Measurements from ENCODE around the gene PZP.
"Not testable (repeated sequence)": the region's sequence is repeated elsewhere in the genome, so short reads cannot be mapped to it uniquely, and the experiment has no call there.

Gene PZP

DNA sequence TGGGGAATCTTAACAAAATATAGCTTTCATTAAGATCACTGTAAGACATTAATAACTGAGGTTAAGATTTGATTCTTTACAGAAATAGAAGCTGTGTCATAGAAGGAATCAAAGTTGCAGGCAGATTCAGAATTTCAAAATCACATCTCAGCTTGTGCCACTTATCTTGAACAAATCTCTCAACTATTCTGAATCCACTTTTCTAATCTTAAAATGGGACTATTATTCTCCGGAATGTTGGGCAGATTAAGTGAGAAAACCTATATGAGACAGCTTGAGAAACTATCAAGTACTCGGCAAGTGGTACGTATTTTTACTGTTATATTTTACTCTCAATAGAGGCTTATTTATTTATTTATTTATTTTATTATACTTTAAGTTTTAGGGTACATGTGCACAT lies 28.4 kb downstream of the PZP start:
- FAIRE-seq, result no peak

DNA sequence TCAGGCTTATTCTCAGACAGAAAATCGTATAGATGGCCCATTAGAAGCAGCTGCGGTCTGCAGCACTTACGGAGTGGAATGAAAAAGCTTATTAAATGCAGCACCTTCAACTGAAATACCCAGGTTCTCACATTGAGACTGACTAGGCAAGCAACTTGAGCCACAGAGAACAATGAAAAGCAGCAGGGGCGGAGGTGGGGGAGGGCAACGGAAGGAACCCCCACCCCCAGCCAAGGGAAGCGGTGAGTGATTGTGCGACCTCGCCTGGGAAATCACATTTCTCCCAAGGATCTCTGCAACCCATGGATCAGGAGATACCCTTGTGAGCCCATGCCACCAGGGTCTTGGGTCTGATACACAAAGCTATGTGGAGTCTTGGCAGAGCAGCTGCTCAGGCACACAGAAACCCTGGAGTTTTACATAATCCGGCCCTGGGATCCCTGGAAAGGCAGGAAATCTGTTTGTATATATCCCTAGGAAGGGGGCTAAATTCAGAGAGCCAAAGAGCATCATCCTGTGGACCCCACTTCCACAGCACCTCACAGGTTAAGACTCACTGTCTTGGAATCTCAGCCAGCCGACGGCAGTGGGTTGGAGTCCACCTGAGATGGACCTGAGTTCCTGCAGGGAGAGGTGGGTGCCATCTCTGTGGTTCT lies 38.1 kb downstream of the PZP start:
- FAIRE-seq, result no peak

DNA sequence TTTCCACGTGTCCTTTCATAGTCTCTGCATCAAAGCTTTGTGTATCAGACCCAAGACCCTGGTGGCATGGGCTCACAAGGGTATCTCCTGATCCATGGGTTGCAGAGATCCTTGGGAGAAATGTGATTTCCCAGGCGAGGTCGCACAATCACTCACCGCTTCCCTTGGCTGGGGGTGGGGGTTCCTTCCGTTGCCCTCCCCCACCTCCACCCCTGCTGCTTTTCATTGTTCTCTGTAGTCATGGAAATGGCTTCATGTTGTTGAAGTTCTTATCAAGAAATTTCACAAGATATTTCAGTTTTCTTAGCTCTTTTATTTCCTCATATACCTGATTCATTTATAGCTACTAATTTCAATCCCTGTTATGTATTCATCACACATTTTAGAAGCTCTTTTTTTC lies 40.9 kb downstream of the PZP start:
- FAIRE-seq, result not testable (repeated sequence)

DNA sequence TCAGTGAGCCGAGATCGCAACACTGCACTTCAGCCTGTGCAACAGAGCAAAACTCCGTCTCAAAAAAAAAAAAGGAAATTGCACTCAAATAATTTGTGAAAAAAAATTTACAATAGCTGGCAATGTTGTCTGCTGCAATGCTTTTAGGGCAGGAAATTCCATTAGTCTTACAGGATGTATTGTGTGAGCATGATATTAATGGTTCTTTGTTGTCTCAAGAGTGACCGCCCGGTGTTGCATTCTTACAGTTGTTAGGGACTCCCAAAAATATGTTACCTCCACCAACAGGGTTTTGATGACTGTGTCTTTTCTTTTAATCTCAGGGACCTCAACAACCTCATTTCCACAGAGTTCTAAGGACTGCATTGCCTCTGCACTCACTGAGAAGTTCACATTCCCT lies 44.8 kb downstream of the PZP start:
- no peak for FAIRE-seq

DNA sequence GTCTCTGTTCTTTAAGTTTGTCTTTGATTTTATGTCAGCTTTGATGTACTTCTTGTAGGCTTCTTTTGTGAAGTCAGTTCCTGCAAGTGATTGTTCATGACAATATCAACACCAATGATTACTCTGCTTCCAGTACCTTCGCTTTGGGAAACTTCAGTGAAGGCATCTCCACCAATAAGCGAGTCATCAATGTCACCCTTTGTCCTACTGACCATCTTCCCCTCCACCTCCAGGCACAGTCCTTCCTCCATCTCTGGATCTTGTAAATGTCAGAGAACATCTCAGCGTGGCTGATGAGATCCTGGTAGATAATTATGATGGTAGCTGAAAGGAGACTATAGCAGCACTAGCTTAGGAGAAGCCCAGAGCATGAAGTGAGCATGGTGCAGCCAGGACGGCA lies 52.1 kb downstream of the PZP start:
- FAIRE-seq, result no peak

DNA sequence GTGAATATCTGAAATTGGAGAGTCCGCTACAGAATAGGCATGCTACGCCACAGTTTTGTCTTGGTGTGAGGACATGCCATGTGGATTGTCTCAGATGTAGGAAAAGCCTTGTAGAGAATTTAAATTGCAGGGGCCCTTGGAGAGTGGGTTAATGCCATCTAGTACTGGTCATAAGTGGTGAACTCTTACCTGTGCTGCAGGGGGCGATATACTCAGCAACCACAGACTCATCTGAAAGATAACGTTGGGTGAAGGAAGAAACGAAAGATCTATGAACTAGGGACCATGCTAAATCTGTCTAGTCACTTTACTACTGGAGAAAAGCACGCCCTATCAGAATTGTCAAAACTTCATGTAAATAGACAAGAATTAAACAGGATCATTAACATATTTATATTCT lies 58.8 kb downstream of the PZP start:
- no peak for FAIRE-seq

DNA sequence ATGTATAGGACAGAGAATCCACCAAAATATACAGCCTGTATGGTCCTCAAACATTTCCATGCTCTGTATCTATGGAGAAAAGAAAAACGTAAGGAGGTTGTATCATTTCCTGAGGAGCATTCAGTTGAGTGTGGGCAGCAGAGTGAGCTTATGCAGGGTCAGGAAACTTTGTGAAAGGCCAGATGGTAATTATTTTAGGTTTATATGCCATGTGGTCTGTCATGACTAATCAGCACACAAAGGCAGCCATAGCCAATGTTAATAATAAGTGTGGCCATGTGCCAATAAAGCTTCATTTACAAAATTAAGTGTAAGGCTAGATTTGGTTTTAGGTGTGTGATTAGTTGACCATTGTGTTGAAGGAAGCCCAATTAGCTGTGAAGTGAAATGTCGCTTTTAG lies 59.3 kb downstream of the PZP start:
- no peak for FAIRE-seq

DNA sequence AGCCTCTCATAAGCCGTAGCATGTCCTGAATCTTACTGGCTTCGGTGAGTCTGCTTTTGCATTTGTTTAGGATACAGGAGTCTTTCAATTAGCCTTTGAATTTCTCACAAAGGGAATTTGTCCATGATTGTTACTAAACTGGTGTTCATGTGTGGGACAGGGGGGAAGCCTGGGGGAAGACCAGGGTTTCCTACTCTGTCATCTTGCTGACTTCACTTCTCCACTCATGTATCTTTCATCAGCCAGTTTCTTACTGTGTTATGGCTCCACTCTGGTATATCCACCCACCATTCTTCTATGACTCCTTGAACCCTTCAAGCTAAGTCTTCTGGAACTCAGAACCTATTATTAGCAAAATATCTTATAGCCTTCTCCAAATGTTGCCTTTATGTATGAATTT lies 60.7 kb downstream of the PZP start:
- FAIRE-seq, result no peak

DNA sequence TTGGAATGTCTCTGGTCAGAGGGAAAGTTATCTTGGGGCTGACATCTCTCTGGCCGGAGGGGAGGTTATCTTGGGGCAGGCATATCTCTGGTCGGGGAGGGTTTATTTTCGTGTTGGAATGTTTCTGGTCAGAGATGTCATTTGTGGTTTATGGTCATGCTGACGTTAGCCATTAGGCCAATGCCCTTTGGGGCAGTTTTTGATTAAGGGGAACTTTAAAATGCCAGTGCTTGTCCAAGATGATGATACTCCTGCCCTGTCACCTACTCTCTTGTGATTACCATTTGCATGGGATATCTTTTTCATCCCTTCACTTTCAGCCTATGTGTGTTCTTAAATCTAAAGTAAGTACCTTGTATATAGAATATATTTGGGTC lies 63.5 kb downstream of the PZP start:
- FAIRE-seq, result no peak

DNA sequence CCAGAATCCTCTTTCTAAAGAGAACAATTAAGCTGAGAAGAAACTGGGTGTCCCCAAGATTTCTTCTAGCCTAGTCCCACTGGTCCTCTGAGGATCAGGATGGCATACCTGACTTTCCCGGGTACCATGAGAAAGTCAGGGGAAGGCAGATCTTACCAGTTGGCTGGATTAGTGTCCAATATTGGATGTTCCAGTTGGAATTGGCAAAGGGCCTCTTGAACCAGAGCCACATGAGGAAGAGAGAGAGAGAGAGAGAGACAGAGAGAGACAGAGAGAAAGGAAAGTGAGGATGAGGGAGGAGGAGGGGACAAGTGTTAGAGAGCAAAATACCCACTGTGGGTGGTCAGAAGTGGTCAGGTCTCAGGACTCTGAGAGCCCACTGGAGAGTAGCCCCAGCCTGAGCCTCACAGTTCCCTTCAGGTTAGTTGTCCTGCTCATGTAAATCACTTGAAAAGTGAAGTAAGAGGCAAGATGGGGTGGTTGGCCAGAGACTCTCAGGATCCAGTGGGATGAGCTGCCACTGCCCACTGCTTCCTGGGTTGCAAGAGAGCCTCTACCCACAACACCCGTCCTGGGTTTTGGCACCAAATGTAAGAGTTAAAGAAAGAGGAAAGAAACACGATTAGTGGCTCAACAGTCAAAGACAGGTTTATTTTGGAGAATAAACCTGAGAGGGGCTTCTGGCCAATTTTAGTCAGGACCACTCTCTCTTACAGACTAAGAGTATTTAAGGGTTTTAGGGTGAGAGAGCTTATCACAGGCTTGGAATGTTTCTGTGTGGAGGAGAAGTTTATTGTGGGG lies 64.1 kb downstream of the PZP start:
- FAIRE-seq, result no peak

DNA sequence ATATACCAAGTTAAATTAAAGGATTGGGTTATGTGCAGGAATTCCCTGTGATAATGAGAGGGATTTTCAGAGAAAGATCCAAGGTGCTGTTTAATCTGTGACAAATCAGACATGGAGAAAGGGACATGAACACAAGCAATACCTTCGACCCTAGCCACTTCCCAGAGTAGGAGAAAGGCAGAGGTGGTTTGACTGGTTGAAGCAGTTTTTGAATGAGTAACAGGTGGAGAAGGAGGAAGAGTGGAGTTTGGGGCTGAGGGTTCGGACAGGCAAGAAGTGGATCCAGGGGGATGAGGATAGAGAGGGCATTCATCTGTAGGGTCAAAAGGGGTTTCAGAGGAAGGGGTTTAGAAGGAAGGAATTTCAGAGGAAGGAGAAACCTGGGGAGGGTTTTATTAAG lies 65.1 kb downstream of the PZP start:
- FAIRE-seq, result no peak

DNA sequence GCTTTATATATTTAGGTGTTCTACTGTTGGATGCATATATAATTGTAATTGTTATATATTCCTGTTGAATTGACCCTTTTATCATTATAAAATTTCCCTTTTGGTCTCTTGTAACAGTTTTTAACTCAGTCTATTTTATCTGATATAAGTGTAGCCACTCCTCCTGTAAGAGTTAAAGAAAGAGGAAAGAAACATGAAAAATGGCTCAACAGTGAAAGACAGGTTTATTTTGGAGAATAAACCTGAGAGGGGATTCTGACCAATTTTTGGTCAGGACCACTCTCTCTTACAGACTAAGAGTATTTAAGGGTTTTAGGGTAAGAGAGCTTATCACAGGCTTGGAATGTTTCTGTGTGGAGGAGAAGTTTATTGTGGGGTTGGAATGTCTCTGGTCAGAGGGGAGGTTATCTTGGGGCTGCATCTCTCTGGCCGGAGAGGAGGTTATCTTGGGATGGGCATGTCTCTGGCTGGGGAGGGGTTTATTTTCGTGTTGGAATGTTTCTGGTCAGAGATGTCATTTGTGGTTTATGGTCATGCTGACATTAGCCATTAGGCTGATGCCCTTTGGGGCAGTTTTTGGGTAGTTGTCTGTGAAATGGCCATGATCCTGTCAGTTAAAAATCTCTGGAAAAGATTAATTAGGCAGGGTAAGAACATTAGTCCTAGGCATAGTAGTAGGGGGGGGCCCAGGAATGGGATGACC lies 68.5 kb downstream of the PZP start:
- FAIRE-seq, result not testable (repeated sequence)

DNA sequence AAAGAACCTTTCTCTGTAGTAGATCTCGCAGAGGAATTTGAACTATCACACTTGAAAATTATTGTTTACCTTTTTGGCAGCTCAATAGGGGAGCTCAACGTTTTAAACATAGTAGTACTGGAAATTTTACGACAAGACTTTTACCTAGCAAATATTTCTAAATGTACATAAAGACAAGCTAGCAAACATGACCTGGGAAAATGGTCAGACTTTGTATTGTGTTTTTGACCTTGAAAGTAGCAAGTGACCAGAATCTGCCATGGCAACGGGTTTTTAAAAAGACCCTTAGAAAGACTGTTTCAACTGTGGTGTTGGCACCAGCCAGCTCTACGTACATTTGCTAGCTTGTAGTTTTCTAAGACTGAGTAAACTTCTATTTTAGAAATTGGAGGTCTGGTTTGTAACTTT lies 72.3 kb downstream of the PZP start:
- no peak for FAIRE-seq

DNA sequence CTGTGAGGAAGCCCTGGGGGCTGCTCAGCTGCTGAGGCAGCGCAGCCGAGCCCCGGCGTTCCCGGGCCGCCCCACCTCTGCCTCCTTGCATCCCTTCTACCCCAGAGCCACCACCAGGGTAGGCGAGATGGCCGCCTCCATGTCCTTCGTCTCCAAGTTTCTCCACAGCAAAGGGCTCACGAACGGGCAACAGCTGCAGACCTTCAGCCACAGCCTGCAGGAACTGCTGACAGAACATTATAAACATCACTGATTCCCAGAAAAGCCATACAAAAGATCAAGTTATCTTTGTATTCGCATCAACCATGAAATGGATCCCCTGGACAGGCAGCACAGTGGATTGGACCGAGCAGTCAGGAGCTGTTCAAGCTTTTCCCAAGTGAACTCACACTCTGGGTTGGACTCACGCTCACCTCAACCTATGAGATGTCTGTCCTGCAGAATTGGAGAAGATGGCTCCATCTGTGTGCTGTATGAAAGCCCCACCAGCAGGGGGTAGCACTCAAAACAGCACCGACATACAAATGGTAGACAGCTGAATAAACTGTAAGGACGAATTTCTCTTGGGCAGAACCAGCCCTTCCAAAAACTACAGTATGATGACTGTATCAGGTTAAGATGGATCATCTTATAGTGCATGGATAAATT lies 73.1 kb downstream of the PZP start:
- FAIRE-seq, result no peak

DNA sequence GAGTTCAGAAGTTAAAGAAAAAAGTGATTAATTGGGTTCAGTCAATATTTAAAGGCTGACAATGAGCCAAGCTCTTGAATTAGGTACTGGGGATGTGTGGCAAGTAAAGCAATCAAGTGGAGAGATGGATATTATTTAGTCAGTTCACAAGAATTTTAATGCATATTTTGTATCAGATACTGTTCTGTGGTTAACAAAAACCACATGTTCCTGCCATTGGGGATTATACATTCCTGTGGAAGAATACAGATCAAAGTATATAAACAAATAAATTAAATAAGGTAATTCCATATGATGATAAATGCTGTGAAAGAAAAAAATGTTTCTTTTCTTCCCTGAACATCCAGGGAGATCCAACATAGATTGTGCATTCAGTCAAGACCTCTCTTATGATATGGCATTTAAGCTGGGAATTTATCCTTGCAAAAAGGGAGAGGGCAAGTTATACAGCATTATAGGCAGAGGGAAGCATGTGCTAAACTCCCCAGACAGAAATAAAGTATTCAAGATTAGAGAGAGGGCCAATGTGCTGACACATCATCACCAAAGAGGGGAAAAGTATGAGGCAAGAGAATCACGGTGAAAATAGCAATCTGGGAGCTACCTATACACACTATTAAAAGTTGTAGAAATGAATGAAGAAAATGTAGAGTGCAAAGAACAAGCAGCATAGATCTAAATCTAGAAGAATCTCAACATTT lies 74.8 kb downstream of the PZP start:
- FAIRE-seq, result no peak

DNA sequence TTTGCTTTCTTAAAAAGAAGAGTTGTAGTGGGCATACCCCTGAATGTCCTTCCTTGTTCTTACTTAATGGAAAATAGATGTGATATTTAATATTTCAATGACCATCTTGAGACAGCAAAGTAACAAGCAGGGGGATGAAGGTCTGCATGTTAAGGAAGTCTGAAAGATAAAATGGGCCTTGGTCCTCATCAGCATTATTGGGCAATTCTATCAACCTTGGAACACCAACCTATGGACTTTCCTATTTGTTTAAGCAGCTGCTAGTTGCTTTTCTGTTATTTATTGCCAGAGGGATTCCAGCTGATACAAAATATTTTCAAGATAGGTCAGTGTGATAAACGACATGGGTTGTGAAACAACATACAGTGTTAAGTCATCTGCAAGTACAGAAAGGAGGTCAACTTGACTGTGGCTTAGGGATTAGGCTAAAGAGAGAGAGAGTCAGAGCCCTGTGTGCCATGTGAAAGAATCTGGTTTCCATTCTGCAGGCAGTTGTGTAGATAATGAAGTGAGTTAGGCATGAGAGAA lies 76.1 kb downstream of the PZP start:
- no peak for FAIRE-seq

DNA sequence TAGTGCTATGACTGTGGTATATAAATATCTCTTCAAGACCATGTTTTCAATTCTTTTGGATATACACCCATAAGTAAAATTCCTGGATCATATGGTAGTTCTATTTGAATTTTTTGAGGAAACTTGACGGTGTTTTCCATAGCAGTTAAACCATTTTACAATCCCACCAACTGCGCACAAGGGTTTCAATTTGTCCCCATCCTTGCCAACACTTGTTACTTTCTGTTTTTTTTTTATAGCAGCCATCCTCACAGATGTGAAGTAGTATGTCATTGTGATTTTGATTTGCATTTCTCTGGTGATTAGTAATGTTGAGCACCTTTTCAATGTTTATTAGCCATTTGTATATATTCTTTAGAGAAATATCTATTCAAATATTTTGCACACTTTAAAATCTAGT lies 78.0 kb downstream of the PZP start:
- FAIRE-seq, result no peak

DNA sequence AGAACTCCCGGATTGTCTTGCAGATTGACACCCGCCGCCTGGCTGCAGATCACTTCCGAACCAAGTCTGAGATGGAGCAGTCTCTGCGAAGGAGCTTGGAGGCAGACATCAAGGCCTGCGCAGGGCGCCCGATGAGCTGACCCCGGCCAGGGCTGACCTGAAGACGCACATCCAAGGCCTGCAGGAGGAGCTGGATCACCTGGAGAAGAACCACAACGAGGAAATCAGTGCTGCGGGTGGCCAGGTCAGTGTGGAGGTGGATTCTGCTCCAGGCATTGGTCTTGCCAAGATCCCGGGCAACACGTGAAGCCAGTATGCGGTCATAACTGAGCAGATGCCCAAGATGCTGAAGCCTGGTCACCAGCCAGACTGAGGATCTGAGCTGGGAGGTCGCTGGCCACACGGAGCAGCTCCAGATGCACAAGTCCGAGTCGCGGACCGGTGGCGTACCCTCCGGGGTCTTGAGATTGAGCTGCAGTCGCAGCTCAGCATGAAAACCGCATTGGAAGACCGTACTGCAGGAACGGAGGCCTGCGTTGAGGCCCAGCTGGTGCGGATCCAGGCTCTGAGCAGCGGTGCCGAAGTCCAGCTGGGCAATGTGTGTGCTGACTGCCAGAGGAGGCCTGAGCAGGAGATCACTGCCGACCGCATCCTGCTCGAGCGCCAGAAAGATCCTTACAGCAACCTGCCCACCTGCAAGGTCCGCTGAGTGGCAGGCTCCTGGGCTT lies 80.1 kb downstream of the PZP start:
- FAIRE-seq, result no peak

DNA sequence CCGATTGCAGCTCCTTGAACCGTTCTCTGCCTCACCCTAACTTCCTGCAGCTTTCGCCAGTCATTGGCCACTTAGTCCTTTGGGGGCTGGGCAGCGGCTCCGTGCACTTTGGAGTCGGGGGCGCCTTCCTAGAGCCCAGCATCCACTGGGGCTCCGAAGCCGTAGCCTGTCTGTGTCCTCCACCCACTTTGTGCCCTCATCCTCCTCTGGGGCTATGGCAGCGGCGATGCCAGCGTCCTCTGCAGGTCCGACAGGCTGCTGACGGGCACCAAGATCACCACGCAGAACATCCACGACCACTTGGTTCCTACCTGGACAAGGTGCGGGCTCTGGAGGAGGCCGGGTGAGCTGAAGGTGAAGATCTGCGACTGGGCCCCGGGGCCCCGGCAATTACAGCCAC lies 80.7 kb downstream of the PZP start:
- FAIRE-seq, result no peak

DNA sequence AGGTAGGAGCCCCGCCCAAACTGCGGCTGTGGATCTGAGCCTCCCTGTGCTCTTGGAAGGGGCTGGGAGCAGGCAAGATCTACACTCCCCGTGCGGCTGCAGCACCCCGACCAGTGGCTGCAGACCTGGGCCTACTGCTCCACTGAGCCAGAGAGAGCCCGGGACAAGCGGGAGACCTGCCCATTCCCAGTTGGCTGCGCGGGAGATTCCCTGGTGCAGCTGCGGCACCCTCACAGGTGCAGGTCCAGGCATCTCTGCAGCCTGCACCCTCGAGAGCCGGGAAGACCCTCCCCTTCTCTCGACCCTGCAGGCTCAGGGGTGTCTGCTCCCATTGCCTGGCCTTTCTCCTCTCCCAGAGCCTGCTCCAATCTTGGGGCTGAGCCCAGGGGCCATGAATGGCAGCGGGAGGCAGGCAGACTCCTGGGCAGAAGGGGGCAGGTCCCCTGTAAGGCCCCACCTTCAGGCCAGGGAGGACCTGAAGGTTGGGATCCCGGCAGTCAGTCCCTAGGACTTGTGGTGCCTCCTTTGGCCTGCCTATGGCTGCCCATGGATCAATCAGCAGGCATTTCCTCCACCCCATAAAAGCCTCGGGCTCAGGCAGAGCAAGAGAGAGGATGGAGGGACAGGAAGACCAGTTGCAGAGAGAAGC lies 83.7 kb downstream of the PZP start:
- no peak for FAIRE-seq

DNA sequence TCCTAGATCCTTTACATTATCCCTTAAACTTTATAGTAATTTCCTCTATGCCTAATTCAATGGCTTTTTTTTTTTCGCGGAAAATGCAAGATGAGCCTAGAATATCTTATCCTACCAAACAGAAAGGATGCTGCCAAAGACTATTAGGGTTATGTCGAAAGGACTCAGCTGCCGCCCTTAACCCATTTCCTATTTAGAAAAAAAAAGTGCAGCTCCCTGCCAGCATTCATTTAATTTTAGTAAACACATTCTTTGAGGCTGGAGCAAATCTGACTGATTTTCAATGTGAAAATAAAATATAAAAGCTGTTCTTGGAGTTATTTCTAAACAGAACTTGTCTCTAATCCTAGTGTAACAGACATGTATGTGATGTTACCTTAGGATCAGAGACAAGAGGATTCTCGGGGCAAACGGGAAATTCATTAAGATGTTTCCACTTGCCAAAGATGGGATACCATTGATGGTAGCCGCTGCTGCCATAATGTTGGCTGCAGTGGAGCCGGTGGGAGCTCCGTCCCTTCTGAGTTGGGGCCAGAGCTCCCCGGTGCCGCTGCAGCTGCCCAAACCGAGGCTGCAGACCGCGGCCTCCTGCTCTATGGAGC lies 84.3 kb downstream of the PZP start:
- no peak for FAIRE-seq
